HG03175 (cell line): ENCODE data around the gene TOP1.
"Not testable (repeated sequence)": the region's sequence is repeated elsewhere in the genome, so short reads cannot be mapped to it uniquely, and the experiment has no call there.

Experiments
- ATAC-seq: cut with Tn5 transposase; IDR thresholded peaks from one replicate; pipeline ENCODE4 v1.9.1; 2021; ENCODE audit warnings: mild to moderate bottlenecking, moderate library complexity; ENCODE audit not compliant: unreplicated experiment

TOP1 gene

GRCh38 chr20:41089555-41089954 is 60.9 kb downstream of the TOP1 start:
- no peak for ATAC-seq

- ATAC-seq = no peak
Observed at GRCh38 chr20:41091927-41092326, 63.3 kb downstream of the TOP1 start.

- no peak for ATAC-seq
Observed at GRCh38 chr20:41094353-41095055, 65.9 kb downstream of the TOP1 start.

- ATAC-seq = no peak
Observed at GRCh38 chr20:41095110-41095969, 66.7 kb downstream of the TOP1 start.

GRCh38 chr20:41098703-41099250 is 70.2 kb downstream of the TOP1 start:
- ATAC-seq = no peak

- no peak for ATAC-seq
Observed at GRCh38 chr20:41100001-41100480, 71.4 kb downstream of the TOP1 start.

GRCh38 chr20:41101660-41102059 is 73.0 kb downstream of the TOP1 start:
- ATAC-seq = no peak

GRCh38 chr20:41108531-41108930 is 79.9 kb downstream of the TOP1 start:
- ATAC-seq = no peak

GRCh38 chr20:41110012-41110411 is 81.4 kb downstream of the TOP1 start:
- ATAC-seq = no peak

- no peak for ATAC-seq
Observed at GRCh38 chr20:41110930-41111577, 82.4 kb downstream of the TOP1 start.

GRCh38 chr20:41111578-41111951 is 82.9 kb downstream of the TOP1 start:
- no peak for ATAC-seq

GRCh38 chr20:41116282-41116956 is 87.8 kb downstream of the TOP1 start:
- ATAC-seq = no peak

GRCh38 chr20:41118159-41118558 is 89.5 kb downstream of the TOP1 start:
- not testable (repeated sequence) for ATAC-seq

GRCh38 chr20:41118632-41119031 is 90.0 kb downstream of the TOP1 start:
- ATAC-seq = no peak

- no peak for ATAC-seq
Observed at GRCh38 chr20:41119614-41120561, 91.3 kb downstream of the TOP1 start.

- ATAC-seq = no peak
Observed at GRCh38 chr20:41121399-41121798, 92.8 kb downstream of the TOP1 start.

GRCh38 chr20:41123631-41124030 is 95.0 kb downstream of the TOP1 start:
- ATAC-seq = no peak

GRCh38 chr20:41124451-41125094 is 96.0 kb downstream of the TOP1 start:
- no peak for ATAC-seq
